Measurements from ENCODE around the gene TDP1. TPM values are rescaled to one million over a fixed set of nuclear protein-coding genes. Genes with fewer than 3 reads are reported as not detected.

The TDP1 gene
- total and polyA plus RNA-seq, 2 experiments from 2014 or later = 23.0 to 63.6 TPM

- Histone ChIP-seq H3F3A (replicated peaks; ENCODE audit: low read depth) (no peaks in the 10 kb centered on the region), H3K27me3 (ENCODE audit: insufficient read depth) (no peaks in the 10 kb centered on the region), H3K27ac (ENCODE audit: low read depth) (no peak overlapping the region), H3K4me2 (no peak overlapping the region), H3K4me3 (no peak overlapping the region), H3K36me3 (ENCODE audit: insufficient read depth) (no peaks in the 10 kb centered on the region), H3K79me2 (replicated peaks; ENCODE audit: insufficient read depth) (no peaks in the 10 kb centered on the region), H3K9me2 (ENCODE audit: insufficient read depth) (no peaks in the 10 kb centered on the region), H4K20me1 (replicated peaks; ENCODE audit: insufficient read depth) (peaks cover 2% of the 10 kb centered on the region; the same call in 1 of the 2 replicates), H3K4me1 (ENCODE audit: insufficient read depth) (peaks cover 5% of the 10 kb centered on the region; the same call in 1 of the 2 replicates), H2AFZ (no peak overlapping the region)
- Mint-ChIP-seq H3K27ac (no peak overlapping the region), H3K4me1 (peaks cover 13% of the 10 kb centered on the region), H3K27me3 (ENCODE audit: insufficient read depth, low read depth, poor library complexity) (peaks cover 1% of the 10 kb centered on the region), H3K36me3 (ENCODE audit: low read depth) (no peaks in the 10 kb centered on the region), H3K9me3 (no peaks in the 10 kb centered on the region), H3K4me3 (no peak overlapping the region)
- TF ChIP-seq, protein P1, sequence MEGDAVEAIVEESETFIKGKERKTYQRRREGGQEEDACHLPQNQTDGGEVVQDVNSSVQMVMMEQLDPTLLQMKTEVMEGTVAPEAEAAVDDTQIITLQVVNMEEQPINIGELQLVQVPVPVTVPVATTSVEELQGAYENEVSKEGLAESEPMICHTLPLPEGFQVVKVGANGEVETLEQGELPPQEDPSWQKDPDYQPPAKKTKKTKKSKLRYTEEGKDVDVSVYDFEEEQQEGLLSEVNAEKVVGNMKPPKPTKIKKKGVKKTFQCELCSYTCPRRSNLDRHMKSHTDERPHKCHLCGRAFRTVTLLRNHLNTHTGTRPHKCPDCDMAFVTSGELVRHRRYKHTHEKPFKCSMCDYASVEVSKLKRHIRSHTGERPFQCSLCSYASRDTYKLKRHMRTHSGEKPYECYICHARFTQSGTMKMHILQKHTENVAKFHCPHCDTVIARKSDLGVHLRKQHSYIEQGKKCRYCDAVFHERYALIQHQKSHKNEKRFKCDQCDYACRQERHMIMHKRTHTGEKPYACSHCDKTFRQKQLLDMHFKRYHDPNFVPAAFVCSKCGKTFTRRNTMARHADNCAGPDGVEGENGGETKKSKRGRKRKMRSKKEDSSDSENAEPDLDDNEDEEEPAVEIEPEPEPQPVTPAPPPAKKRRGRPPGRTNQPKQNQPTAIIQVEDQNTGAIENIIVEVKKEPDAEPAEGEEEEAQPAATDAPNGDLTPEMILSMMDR (conservative IDR thresholded peaks at IDR 0.05; ENCODE audit: low read depth in 2 of 2) = no peak; a peak in 1 of 4 replicates
- TF ChIP-seq ETS1 (IDR thresholded peaks at IDR 0.05) (no peak), JUNB (IDR thresholded peaks at IDR 0.05; ENCODE audit: unreplicated experiment) (no peak), EZH2 (IDR thresholded peaks at IDR 0.05; ENCODE audit: low read depth, unreplicated experiment) (no peak), ZNF331 (CRISPR knock-in tag; IDR thresholded peaks at IDR 0.05; ENCODE audit: low read depth) (no peak), CREB1 (CRISPR knock-in tag; IDR thresholded peaks at IDR 0.05; ENCODE audit: low read depth) (no peak), POLR2AphosphoS5 (IDR thresholded peaks at IDR 0.05; ENCODE audit: low read depth) (no peak), ZNF462 (CRISPR knock-in tag; IDR thresholded peaks at IDR 0.05) (no peak), ZNF114 (CRISPR knock-in tag; IDR thresholded peaks at IDR 0.05) (no peak), NANOG (IDR thresholded peaks at IDR 0.05; ENCODE audit: borderline replicate concordance) (no peak), STAT1 (IDR thresholded peaks at IDR 0.05; ENCODE audit: unreplicated experiment) (no peak), EZH2phosphoT487 (IDR thresholded peaks at IDR 0.05; ENCODE audit: unreplicated experiment) (no peak)
- TF ChIP-seq, protein P2, sequence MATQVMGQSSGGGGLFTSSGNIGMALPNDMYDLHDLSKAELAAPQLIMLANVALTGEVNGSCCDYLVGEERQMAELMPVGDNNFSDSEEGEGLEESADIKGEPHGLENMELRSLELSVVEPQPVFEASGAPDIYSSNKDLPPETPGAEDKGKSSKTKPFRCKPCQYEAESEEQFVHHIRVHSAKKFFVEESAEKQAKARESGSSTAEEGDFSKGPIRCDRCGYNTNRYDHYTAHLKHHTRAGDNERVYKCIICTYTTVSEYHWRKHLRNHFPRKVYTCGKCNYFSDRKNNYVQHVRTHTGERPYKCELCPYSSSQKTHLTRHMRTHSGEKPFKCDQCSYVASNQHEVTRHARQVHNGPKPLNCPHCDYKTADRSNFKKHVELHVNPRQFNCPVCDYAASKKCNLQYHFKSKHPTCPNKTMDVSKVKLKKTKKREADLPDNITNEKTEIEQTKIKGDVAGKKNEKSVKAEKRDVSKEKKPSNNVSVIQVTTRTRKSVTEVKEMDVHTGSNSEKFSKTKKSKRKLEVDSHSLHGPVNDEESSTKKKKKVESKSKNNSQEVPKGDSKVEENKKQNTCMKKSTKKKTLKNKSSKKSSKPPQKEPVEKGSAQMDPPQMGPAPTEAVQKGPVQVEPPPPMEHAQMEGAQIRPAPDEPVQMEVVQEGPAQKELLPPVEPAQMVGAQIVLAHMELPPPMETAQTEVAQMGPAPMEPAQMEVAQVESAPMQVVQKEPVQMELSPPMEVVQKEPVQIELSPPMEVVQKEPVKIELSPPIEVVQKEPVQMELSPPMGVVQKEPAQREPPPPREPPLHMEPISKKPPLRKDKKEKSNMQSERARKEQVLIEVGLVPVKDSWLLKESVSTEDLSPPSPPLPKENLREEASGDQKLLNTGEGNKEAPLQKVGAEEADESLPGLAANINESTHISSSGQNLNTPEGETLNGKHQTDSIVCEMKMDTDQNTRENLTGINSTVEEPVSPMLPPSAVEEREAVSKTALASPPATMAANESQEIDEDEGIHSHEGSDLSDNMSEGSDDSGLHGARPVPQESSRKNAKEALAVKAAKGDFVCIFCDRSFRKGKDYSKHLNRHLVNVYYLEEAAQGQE (IDR thresholded peaks at IDR 0.05; ENCODE audit: unreplicated experiment) = no peak
- ATAC-seq (no peak), DNase-seq (ENCODE audit: low spot score) (no peak)
These were observed 19.0 kb upstream of the TDP1 start for GRCh38 chr14:89936654-89937185.
